ENCODE data around the gene MRGPRX4. TPM values are rescaled to one million over a fixed set of nuclear protein-coding genes. Genes with fewer than 3 reads are reported as not detected.
"Not testable (repeated sequence)": the region's sequence is repeated elsewhere in the genome, so short reads cannot be mapped to it uniquely, and the experiment has no call there.

MRGPRX4 gene
- not detected in 2 replicates for total RNA-seq

DNA sequence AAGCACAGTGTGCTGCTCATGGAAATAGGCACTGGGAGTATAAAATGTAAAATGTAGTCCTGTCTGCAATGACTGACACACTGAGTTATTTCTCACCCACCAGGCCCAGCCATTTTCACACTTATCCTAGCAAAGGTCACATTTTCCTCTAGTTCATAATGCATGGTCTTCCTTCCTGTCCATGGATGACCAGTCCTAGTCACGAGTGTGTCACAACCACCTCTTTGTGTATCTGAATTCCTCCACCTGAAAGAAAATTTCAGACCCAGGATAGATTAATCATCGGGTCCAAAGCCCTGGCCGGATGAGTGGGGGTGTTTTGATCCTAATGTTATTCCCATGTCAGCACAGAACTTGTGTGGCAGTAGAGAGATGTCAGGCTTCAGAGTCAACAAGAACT, at the start of gene MRGPRX4:
Gene MRGPRX4 (plus strand): TSS at position 172 of the 400 bp plus-strand sequence. CDS start 420 bp downstream, outside the sequence.
- Histone ChIP-seq H3K36me3 (ENCODE audit: control insufficient read depth, insufficient read depth, low read length) (no peaks in the 10 kb centered on the region), H3K27me3 (ENCODE audit: control insufficient read depth, insufficient read depth, low read length) (no peaks in the 10 kb centered on the region), H3K4me3 (ENCODE audit: low read depth, low read length) (no peak within 1 kb of the TSS)
- DNase-seq (ENCODE audit: low read depth), result no peak
- TF ChIP-seq, protein P1, sequence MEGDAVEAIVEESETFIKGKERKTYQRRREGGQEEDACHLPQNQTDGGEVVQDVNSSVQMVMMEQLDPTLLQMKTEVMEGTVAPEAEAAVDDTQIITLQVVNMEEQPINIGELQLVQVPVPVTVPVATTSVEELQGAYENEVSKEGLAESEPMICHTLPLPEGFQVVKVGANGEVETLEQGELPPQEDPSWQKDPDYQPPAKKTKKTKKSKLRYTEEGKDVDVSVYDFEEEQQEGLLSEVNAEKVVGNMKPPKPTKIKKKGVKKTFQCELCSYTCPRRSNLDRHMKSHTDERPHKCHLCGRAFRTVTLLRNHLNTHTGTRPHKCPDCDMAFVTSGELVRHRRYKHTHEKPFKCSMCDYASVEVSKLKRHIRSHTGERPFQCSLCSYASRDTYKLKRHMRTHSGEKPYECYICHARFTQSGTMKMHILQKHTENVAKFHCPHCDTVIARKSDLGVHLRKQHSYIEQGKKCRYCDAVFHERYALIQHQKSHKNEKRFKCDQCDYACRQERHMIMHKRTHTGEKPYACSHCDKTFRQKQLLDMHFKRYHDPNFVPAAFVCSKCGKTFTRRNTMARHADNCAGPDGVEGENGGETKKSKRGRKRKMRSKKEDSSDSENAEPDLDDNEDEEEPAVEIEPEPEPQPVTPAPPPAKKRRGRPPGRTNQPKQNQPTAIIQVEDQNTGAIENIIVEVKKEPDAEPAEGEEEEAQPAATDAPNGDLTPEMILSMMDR (IDR thresholded peaks at IDR 0.05; ENCODE audit: insufficient read depth, low read length, poor library complexity, severe bottlenecking), result no peak

DNA sequence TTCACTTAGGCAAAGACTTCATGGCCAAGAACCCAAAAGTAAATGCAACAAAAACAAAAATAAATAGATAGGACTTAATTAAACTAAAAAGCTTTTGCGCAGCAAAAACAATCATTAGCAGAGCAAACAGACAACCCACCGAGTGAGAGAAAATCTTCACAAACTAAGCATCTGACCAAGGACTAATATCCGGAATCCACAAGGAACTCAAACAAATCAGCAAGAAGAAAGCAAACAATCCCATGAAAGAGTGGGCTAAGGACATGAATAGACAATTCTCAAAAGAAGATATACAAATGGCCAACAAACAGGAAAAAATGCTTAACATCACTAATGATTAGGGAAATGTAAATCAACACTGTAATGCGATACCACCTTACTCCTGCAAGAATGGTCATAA, 41.5 kb upstream of the MRGPRX4 start:
- not testable (repeated sequence) for H3K4me3 ChIP-seq (ENCODE audit: low read depth, low read length); DNase-seq (ENCODE audit: low read depth); H3K27me3 ChIP-seq (ENCODE audit: control insufficient read depth, insufficient read depth, low read length)

DNA sequence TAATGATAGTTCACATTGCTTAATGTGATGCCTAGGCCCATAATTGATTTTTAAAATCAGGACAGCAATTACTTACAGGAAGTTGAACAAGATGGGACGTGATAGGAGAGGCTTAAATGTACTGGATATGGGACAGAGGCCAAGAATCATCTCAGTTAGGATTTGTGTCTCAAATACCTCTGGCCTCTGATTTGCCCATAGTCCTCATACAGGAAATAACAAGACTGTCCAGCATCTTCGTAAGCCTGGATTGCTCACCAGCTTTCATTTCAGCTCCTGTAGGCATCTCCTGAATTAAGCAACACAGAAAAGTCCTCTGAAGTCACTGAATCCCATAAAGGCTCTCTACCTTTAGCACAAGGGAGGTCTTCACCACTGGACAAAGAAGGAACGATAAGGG, 40.3 kb upstream of the MRGPRX4 start, which contains the start of gene MRGPRX3:
Gene MRGPRX3 (plus strand): TSS at position 231 of the 400 bp plus-strand sequence. CDS start 4,632 bp downstream, outside the sequence.
- TF ChIP-seq, protein P1 (IDR thresholded peaks at IDR 0.05; ENCODE audit: insufficient read depth, low read length, poor library complexity, severe bottlenecking), result no peak
- Histone ChIP-seq H3K27me3 (ENCODE audit: control insufficient read depth, insufficient read depth, low read length) (no peaks in the 10 kb centered on the region), H3K4me3 (ENCODE audit: low read depth, low read length) (no peak within 1 kb of the TSS), H3K36me3 (ENCODE audit: control insufficient read depth, insufficient read depth, low read length) (no peaks in the 10 kb centered on the region)
- no peak for DNase-seq (ENCODE audit: low read depth)

More for the DNA sequence above, 41.5 kb upstream of the MRGPRX4 start:
- not testable (repeated sequence) for H3K36me3 ChIP-seq (ENCODE audit: control insufficient read depth, insufficient read depth, low read length)

DNA sequence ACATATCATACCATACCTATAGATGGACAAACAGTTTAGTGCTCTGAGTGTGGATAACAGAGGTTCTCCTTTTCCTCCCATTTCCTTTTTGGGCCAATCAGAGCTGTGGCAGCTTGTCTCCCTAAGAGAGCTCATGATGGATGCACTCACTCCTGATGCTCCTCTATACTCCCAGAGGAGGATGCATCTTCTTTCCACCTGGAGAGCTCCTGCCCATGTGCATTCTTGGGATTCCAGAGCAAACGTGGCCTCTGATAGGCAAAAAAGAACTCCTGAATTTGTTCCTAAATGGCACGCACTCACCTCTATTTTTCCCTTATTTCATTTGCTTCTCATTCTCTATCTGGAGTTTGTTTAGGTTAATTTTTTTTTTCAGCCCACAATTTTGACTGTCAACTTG, 37.3 kb upstream of the MRGPRX4 start:
- DNase-seq (ENCODE audit: low read depth), result no peak
- Histone ChIP-seq H3K27me3 (ENCODE audit: control insufficient read depth, insufficient read depth, low read length) (no peaks in the 10 kb centered on the region), H3K36me3 (ENCODE audit: control insufficient read depth, insufficient read depth, low read length) (no peaks in the 10 kb centered on the region), H3K4me3 (ENCODE audit: low read depth, low read length) (no peak overlapping the region)
- TF ChIP-seq, protein P1 (IDR thresholded peaks at IDR 0.05; ENCODE audit: insufficient read depth, low read length, poor library complexity, severe bottlenecking), result no peak

DNA sequence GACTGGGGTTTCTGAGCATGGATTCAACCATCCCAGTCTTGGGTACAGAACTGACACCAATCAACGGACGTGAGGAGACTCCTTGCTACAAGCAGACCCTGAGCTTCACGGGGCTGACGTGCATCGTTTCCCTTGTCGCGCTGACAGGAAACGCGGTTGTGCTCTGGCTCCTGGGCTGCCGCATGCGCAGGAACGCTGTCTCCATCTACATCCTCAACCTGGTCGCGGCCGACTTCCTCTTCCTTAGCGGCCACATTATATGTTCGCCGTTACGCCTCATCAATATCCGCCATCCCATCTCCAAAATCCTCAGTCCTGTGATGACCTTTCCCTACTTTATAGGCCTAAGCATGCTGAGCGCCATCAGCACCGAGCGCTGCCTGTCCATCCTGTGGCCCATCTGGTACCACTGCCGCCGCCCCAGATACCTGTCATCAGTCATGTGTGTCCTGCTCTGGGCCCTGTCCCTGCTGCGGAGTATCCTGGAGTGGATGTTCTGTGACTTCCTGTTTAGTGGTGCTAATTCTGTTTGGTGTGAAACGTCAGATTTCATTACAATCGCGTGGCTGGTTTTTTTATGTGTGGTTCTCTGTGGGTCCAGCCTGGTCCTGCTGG, 35.3 kb upstream of the MRGPRX4 start:
- no peak for DNase-seq (ENCODE audit: low read depth)
- no peaks in the 10 kb centered on the region for H3K27me3 ChIP-seq (ENCODE audit: control insufficient read depth, insufficient read depth, low read length)

DNA sequence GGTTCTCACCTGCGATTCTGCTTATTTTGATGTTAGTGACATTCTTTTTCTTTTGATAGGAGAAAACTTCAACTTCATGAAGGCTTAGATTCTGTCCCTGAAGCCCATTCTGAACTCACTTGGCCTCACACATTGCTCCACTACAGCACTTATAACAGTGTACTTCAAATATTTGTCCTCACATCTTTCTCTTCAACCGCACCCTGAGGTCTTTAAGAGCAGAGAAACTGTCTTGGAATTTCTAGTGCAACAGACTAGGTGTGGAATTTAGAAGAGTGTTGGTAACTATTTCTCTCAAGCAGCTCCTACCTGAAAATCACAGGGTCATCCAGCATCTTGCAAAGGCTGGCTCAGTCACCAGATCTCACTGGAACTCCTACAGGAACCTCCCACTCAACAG, 32.5 kb upstream of the MRGPRX4 start:
- no peak for DNase-seq (ENCODE audit: low read depth)
- H3K36me3 ChIP-seq (ENCODE audit: control insufficient read depth, insufficient read depth, low read length), result no peaks in the 10 kb centered on the region
- no peaks in the 10 kb centered on the region for H3K27me3 ChIP-seq (ENCODE audit: control insufficient read depth, insufficient read depth, low read length)
- no peak overlapping the region for H3K4me3 ChIP-seq (ENCODE audit: low read depth, low read length)
- TF ChIP-seq, protein P1 (IDR thresholded peaks at IDR 0.05; ENCODE audit: insufficient read depth, low read length, poor library complexity, severe bottlenecking), result no peak

More for the DNA sequence above, 35.3 kb upstream of the MRGPRX4 start:
- Histone ChIP-seq H3K36me3 (ENCODE audit: control insufficient read depth, insufficient read depth, low read length) (no peaks in the 10 kb centered on the region), H3K4me3 (ENCODE audit: low read depth, low read length) (no peak overlapping the region)
- TF ChIP-seq, protein P1 (IDR thresholded peaks at IDR 0.05; ENCODE audit: insufficient read depth, low read length, poor library complexity, severe bottlenecking), result no peak

Measured in kidney epithelial cell (primary cell).